GM23248 (cell line): ENCODE results near the gene SCAI.

Experiments used
- EZH2 ChIP-seq: fragments of 200-600 bp; sonication (generic); IDR thresholded peaks from 2 replicates; pipeline ENCODE4 v1.6.1; 2018; ENCODE audit warnings: antibody characterized with exemption, mild to moderate bottlenecking; ENCODE audit not compliant: insufficient read depth, poor library complexity, severe bottlenecking
- EZH2phosphoT487 ChIP-seq: fragments of 200-600 bp; sonication (generic); IDR thresholded peaks from 2 replicates; pipeline ENCODE4 v1.6.1; 2018; ENCODE audit warnings: antibody characterized with exemption, moderate library complexity, mild to moderate bottlenecking, low read depth; ENCODE audit not compliant: insufficient read depth

DNA sequence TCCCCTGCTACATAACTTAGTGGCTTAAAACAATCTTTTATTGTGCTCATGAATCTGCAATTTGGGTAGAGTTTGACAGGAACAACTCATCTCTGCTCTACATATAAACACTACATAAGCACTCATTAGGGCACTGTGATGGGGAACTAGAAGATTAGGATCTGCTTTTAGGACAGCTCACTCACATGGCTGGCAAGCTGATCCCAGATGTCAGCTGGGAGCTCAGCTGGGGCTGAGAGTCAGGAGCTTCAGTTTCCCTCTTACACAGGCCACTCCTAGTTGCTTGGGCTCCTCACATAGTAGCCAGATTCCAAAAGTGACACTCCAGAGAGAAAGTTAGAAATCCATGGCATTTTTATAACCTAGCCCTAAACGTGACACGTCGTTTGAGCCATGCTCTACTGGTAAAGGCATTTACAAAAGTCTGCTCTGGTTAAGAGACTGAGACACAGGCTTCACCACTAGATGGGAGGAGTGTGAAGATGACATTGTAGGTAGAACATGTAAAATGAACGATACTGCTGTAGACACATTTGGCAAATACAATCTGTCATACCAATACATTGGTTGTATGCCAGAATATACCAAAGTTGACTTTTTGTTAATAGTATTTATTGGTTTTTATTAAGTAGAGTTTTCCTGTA lies 23.6 kb downstream of the SCAI start:
- TF ChIP-seq EZH2 (no peak), EZH2phosphoT487 (no peak)
